HL-60 (cell line): Measurements from ENCODE around the gene ENPP7.

Experiments used
- CTCF ChIP-seq: IDR thresholded peaks from one replicate; pipeline ENCODE4 v1.5.1; 2011; ENCODE audit warnings: low read length, control low read depth, inconsistent platforms; ENCODE audit not compliant: insufficient read depth
- GABPA ChIP-seq: IDR thresholded peaks from 2 replicates; pipeline ENCODE4 v1.6.1; 2012; ENCODE audit warnings: low read depth
- POLR2AphosphoS5 ChIP-seq: IDR thresholded peaks from 2 replicates; pipeline ENCODE4 v1.6.1; 2012; ENCODE audit warnings: low read depth

GRCh38 chr17:79681628-79682261 lies 49.0 kb upstream of the ENPP7 start:
- TF ChIP-seq CTCF (no peak), POLR2AphosphoS5 (no peak), GABPA (no peak)
